MM.1S (cell line): Measurements from ENCODE around the gene ADAMTS9.

Experiments used
- DNase-seq: peaks from one replicate; pipeline ENCODE4 v3.0.0-alpha.2; 2015
- H2AFZ ChIP-seq: fragments of 300-600 bp; sonication (generic); 2 replicates; pipeline ENCODE4 v1.6.0; 2016; ENCODE audit warnings: antibody characterized with exemption, low read length
- H3F3A ChIP-seq: fragments of 300-600 bp; sonication (generic); 2 replicates; pipeline ENCODE4 v1.6.1; 2016; ENCODE audit warnings: mild to moderate bottlenecking, antibody characterized with exemption, low read length, moderate library complexity, mixed read lengths; ENCODE audit not compliant: insufficient read depth
- H3K27ac ChIP-seq: fragments of 300-600 bp; sonication (generic); 2 replicates; pipeline ENCODE4 v1.5.1; 2016; ENCODE audit warnings: mild to moderate bottlenecking, low read length
- H3K27me3 ChIP-seq: fragments of 300-600 bp; sonication (generic); replicated peaks from 2 replicates; pipeline ENCODE4 v1.6.0; 2016; ENCODE audit warnings: low read length; ENCODE audit not compliant: insufficient read depth
- H3K36me3 ChIP-seq: fragments of 300-600 bp; sonication (generic); replicated peaks from 2 replicates; pipeline ENCODE4 v1.6.1; 2016; ENCODE audit warnings: mild to moderate bottlenecking, low read length, mixed read lengths; ENCODE audit not compliant: insufficient read depth
- H3K4me1 ChIP-seq: fragments of 300-600 bp; sonication (generic); 2 replicates; pipeline ENCODE4 v1.6.1; 2016; ENCODE audit warnings: low read length, mixed read lengths
- H3K4me2 ChIP-seq: fragments of 300-600 bp; sonication (generic); 2 replicates; pipeline ENCODE4 v1.6.0; 2016; ENCODE audit warnings: low read depth, low read length
- H3K4me3 ChIP-seq: fragments of 300-600 bp; sonication (generic); 2 replicates; pipeline ENCODE4 v1.5.1; 2016; ENCODE audit warnings: low read length, mixed read lengths
- H3K79me2 ChIP-seq: fragments of 300-600 bp; sonication (generic); 2 replicates; pipeline ENCODE4 v1.6.1; 2016; ENCODE audit warnings: mixed run types, low read length, mixed read lengths
- H3K9ac ChIP-seq: fragments of 300-600 bp; sonication (generic); 2 replicates; pipeline ENCODE4 v1.6.1; 2016; ENCODE audit warnings: low read length, mixed read lengths
- H3K9me2 ChIP-seq: fragments of 300-600 bp; sonication (generic); replicated peaks from 2 replicates; pipeline ENCODE4 v1.6.1; 2016; ENCODE audit warnings: mild to moderate bottlenecking, low read length, mixed read lengths; ENCODE audit not compliant: insufficient read depth
- H3K9me3 ChIP-seq: fragments of 300-600 bp; sonication (generic); replicated peaks from 2 replicates; pipeline ENCODE4 v1.6.1; 2016; ENCODE audit warnings: mild to moderate bottlenecking, low read length, mixed read lengths; ENCODE audit not compliant: insufficient read depth
- H4K20me1 ChIP-seq: fragments of 300-600 bp; sonication (generic); 2 replicates; pipeline ENCODE4 v1.6.1; 2016; ENCODE audit warnings: mild to moderate bottlenecking, low read length, moderate library complexity, mixed read lengths; ENCODE audit not compliant: insufficient read depth
- EZH2 ChIP-seq: fragments of 300-600 bp; sonication (generic); optimal IDR thresholded peaks from 2 replicates; pipeline ENCODE3; 2017; ENCODE audit warnings: low read depth, mild to moderate bottlenecking, antibody characterized with exemption, low read length, mixed read lengths
- EZH2phosphoT487 ChIP-seq: fragments of 300-600 bp; sonication (generic); IDR thresholded peaks from 2 replicates; pipeline ENCODE4 v1.6.1; 2018; ENCODE audit warnings: antibody characterized with exemption, low read length
- TF ChIP-seq, protein P1 (sequence below): fragments of 300-600 bp; sonication (generic); IDR thresholded peaks from 2 replicates; pipeline ENCODE4 v1.5.1; 2016; ENCODE audit warnings: antibody characterized with exemption, low read length, mixed read lengths

Gene ADAMTS9

DNA sequence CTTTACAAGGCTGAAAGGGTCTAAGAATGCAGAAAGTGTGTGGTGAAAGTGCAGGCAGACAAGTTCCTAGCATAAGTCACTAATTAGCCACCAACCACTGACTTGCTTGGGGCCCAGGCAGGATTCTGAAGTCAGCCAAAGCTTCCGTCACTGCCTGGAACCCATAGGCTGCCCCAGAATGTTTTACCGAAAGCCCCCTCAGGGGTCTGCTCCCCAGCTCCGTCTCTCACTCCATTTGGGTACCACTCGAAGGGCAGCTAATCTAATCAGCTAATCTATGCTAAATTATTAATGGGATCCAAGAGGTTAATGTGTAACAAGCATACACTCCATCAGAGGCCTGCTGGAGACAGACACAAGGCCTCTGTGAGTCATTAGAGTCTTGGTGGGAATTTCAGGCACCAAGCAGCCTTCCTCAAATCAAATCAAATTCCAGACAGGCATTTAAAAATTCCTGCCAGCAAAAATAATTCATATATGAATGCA lies 13.2 kb downstream of the ADAMTS9 start:
- Histone ChIP-seq H3K36me3 (no peaks in the 10 kb centered on the region), H2AFZ (no peak overlapping the region), H3K9ac (no peak overlapping the region), H3K4me3 (no peak overlapping the region), H3K79me2 (no peaks in the 10 kb centered on the region), H3K9me3 (no peaks in the 10 kb centered on the region), H3K4me1 (no peaks in the 10 kb centered on the region), H3F3A (no peaks in the 10 kb centered on the region), H3K4me2 (no peak overlapping the region), H3K27ac (no peak overlapping the region), H4K20me1 (no peaks in the 10 kb centered on the region), H3K27me3 (no peaks in the 10 kb centered on the region), H3K9me2 (no peaks in the 10 kb centered on the region)
- TF ChIP-seq, protein P1, sequence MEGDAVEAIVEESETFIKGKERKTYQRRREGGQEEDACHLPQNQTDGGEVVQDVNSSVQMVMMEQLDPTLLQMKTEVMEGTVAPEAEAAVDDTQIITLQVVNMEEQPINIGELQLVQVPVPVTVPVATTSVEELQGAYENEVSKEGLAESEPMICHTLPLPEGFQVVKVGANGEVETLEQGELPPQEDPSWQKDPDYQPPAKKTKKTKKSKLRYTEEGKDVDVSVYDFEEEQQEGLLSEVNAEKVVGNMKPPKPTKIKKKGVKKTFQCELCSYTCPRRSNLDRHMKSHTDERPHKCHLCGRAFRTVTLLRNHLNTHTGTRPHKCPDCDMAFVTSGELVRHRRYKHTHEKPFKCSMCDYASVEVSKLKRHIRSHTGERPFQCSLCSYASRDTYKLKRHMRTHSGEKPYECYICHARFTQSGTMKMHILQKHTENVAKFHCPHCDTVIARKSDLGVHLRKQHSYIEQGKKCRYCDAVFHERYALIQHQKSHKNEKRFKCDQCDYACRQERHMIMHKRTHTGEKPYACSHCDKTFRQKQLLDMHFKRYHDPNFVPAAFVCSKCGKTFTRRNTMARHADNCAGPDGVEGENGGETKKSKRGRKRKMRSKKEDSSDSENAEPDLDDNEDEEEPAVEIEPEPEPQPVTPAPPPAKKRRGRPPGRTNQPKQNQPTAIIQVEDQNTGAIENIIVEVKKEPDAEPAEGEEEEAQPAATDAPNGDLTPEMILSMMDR: no peak
- TF ChIP-seq EZH2: no peak
- TF ChIP-seq EZH2phosphoT487: no peak
- DNase-seq: no peak

- no peak overlapping the region for H3K9ac ChIP-seq
- H3K36me3 ChIP-seq: no peaks in the 10 kb centered on the region
- no peak overlapping the region for H3K4me2 ChIP-seq
- H3K4me1 ChIP-seq: no peaks in the 10 kb centered on the region
- no peaks in the 10 kb centered on the region for H3K9me3 ChIP-seq
- no peak overlapping the region for H3K27ac ChIP-seq
- no peak overlapping the region for H3K4me3 ChIP-seq
- DNase-seq: no peak
- no peaks in the 10 kb centered on the region for H3K9me2 ChIP-seq
- no peaks in the 10 kb centered on the region for H3K27me3 ChIP-seq
- no peak for TF ChIP-seq EZH2
- TF ChIP-seq, protein P1: no peak
- TF ChIP-seq EZH2phosphoT487: no peak
- no peak overlapping the region for H2AFZ ChIP-seq
- no peaks in the 10 kb centered on the region for H4K20me1 ChIP-seq
- H3K79me2 ChIP-seq: no peaks in the 10 kb centered on the region
- no peaks in the 10 kb centered on the region for H3F3A ChIP-seq
Observed at GRCh38 chr3:64673159-64673715, 14.6 kb downstream of the ADAMTS9 start.

DNA sequence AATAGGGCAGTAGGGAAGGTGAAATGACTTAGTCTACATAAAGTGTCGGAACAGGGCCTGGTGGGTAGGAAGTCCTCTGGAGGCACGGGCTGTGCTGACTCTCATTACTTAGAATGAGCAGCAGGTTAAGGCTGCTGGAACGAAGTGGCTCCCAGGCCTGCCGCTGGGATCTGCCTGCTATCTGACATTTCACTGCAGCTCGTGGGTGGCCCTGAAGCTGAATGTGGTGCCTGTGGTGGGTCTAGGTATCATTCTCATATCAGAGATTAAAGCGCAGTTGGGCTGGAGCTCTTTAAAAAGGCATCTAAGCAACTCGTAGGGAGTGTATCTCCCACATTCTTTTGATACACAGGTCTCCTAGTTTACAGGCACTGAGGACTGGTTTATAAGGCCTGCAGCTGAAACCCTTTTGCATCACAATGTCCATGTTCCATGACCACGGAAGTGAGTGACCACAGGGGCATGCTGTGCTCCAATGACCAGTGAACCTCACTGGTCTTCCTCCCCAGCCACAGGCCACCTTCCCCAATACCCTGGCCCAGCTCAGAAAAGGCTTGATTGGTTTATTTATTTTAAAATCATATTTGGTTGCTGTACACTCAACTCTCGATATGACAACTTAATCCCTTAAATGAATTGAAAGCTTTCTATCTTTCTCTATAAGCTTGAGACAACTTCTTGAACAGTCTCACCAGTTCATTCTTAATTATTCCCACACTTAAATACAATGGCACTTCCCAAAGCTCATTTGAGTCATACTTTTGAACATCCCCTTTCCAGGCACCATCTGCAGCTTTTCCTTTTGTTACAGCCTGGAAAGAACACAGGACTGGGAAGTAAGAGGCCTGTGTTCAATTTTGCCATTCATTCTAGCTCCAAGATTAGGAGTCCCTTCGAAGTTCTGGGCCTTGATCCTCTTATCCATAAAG lies 19.0 kb downstream of the ADAMTS9 start:
- Histone ChIP-seq H3F3A (no peaks in the 10 kb centered on the region), H3K9ac (no peak overlapping the region), H3K4me1 (no peaks in the 10 kb centered on the region), H3K4me2 (no peak overlapping the region), H3K79me2 (no peaks in the 10 kb centered on the region), H3K36me3 (no peaks in the 10 kb centered on the region), H3K27me3 (no peaks in the 10 kb centered on the region), H3K9me3 (no peaks in the 10 kb centered on the region), H3K4me3 (no peak overlapping the region), H4K20me1 (no peaks in the 10 kb centered on the region), H3K27ac (no peak overlapping the region), H2AFZ (no peak overlapping the region), H3K9me2 (no peaks in the 10 kb centered on the region)
- DNase-seq: no peak
- TF ChIP-seq, protein P1: no peak
